ENCODE data around the gene SGCD.

GRCh38 chr5:156593546-156593945 is 266.6 kb downstream of the SGCD start:
- no peak for TF ChIP-seq EZH2 (IDR thresholded peaks at IDR 0.05; ENCODE audit: borderline replicate concordance, low read length)
- TF ChIP-seq, protein P1, sequence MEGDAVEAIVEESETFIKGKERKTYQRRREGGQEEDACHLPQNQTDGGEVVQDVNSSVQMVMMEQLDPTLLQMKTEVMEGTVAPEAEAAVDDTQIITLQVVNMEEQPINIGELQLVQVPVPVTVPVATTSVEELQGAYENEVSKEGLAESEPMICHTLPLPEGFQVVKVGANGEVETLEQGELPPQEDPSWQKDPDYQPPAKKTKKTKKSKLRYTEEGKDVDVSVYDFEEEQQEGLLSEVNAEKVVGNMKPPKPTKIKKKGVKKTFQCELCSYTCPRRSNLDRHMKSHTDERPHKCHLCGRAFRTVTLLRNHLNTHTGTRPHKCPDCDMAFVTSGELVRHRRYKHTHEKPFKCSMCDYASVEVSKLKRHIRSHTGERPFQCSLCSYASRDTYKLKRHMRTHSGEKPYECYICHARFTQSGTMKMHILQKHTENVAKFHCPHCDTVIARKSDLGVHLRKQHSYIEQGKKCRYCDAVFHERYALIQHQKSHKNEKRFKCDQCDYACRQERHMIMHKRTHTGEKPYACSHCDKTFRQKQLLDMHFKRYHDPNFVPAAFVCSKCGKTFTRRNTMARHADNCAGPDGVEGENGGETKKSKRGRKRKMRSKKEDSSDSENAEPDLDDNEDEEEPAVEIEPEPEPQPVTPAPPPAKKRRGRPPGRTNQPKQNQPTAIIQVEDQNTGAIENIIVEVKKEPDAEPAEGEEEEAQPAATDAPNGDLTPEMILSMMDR (conservative IDR thresholded peaks at IDR 0.05 in 1 of 2, IDR thresholded peaks at IDR 0.05 in 1 of 2; ENCODE audit: extremely low read depth in 1 of 2, insufficient read depth in 1 of 2, low read depth in 1 of 2, low read length in 2 of 2) = no peak

Measured in mammary epithelial cell (primary cell).